A549 treated with Mapracorat at 1 μM for 4 hours (cell line): ENCODE results near the gene PPRC1. TPM values are rescaled to one million over a fixed set of nuclear protein-coding genes. Genes with fewer than 3 reads are reported as not detected.

Source experiments
- total RNA-seq: library from RNA; stranded (reverse); fragments of 200-300 nt; extraction: Qiagen RNA extraction; gene quantifications from 5 replicates; pipeline ENCODE4 v1.2.3, GENCODE V29; 2022

Gene PPRC1, protein sequence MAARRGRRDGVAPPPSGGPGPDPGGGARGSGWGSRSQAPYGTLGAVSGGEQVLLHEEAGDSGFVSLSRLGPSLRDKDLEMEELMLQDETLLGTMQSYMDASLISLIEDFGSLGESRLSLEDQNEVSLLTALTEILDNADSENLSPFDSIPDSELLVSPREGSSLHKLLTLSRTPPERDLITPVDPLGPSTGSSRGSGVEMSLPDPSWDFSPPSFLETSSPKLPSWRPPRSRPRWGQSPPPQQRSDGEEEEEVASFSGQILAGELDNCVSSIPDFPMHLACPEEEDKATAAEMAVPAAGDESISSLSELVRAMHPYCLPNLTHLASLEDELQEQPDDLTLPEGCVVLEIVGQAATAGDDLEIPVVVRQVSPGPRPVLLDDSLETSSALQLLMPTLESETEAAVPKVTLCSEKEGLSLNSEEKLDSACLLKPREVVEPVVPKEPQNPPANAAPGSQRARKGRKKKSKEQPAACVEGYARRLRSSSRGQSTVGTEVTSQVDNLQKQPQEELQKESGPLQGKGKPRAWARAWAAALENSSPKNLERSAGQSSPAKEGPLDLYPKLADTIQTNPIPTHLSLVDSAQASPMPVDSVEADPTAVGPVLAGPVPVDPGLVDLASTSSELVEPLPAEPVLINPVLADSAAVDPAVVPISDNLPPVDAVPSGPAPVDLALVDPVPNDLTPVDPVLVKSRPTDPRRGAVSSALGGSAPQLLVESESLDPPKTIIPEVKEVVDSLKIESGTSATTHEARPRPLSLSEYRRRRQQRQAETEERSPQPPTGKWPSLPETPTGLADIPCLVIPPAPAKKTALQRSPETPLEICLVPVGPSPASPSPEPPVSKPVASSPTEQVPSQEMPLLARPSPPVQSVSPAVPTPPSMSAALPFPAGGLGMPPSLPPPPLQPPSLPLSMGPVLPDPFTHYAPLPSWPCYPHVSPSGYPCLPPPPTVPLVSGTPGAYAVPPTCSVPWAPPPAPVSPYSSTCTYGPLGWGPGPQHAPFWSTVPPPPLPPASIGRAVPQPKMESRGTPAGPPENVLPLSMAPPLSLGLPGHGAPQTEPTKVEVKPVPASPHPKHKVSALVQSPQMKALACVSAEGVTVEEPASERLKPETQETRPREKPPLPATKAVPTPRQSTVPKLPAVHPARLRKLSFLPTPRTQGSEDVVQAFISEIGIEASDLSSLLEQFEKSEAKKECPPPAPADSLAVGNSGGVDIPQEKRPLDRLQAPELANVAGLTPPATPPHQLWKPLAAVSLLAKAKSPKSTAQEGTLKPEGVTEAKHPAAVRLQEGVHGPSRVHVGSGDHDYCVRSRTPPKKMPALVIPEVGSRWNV (N-terminal part only)
- total RNA-seq: 48.5 to 64.4 TPM (median 57.3 TPM) in 5 replicates

DNA sequence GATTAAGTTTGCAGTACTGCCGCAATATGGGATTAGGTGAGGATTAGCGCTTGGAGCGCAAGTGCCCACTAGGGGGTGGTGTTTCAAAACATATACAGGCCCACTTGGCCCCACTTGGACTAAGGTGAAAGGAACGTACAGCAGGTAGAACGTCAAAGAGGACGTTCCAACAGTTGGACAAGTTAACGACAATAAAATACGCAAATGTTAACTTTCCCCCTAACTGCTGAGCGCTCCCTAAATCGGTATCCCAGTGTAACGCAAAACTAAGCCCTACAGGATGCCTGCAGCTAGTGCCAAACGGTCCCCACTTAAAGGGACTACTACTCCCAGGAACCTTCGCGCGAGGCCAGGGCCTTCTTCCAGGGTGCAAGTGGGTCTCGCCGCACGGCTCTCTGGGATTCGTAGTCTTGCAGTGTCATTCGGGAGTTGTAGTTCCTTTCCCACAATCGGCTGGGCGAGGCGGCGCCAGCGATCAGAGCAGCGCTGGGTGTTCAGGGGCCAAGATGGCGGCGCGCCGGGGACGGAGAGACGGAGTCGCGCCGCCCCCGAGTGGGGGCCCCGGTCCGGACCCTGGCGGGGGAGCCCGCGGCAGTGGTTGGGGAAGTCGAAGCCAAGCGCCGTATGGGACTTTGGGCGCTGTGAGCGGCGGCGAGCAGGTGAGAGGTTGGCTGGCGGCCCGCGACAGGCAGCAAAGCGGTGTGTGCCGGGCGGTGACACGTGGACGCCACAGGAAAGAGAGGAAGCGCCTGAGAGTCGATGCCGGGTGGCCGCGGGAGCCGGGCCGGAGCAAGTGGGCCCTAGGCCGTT is at the start of gene PPRC1:
Gene PPRC1 (plus strand): TSS at position 478 of the 810 bp plus-strand sequence. CDS start 29 bp downstream, at position 507.

DNA sequence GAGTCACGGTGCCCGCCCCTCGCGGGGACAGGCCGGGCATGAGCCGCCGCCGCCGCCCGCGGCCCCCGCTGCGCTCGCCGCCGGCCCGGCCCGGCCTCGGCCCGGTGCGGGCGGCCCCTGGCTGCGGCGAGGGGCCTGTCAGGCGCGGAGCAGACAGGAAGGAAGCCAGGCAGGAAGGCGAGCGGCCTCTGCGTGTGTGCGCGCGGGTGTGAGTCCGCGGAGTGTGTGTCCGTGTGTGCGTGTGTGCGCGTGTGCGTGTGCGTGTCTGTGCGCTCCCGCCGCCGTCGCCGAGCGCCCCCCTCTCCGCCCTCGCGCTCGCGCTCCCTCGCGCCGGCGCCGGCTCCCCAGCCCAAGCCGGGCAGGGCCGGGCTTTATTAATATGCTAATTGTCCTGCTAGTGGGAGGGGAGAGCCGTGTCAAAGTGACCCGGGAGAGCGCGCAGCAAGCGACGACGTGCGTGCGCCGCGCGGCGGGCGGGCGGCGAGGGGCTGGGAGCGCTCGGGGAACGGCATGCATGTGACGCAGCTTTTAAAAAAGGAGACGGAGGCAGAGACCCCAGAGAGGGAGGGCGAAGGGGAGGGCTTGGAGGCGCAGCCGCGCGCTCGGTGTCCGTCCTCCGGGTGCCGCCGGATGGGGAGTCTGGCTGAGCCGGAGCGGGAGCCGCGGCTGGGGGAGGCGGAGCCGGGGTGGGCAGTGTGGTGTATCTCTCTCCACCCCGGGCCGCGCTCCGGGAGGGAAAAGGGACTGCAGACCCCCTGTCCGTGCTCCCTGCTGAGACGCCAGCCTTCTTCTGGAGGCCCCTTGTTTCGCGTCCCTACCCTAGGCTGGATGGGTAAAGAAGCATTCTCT is 12.5 kb upstream of the PPRC1 start, which contains the start of gene LDB1:
Gene LDB1 (minus strand): TSS at position 227 of the 849 bp plus-strand sequence. CDS start 258 bp downstream, outside the sequence.

DNA sequence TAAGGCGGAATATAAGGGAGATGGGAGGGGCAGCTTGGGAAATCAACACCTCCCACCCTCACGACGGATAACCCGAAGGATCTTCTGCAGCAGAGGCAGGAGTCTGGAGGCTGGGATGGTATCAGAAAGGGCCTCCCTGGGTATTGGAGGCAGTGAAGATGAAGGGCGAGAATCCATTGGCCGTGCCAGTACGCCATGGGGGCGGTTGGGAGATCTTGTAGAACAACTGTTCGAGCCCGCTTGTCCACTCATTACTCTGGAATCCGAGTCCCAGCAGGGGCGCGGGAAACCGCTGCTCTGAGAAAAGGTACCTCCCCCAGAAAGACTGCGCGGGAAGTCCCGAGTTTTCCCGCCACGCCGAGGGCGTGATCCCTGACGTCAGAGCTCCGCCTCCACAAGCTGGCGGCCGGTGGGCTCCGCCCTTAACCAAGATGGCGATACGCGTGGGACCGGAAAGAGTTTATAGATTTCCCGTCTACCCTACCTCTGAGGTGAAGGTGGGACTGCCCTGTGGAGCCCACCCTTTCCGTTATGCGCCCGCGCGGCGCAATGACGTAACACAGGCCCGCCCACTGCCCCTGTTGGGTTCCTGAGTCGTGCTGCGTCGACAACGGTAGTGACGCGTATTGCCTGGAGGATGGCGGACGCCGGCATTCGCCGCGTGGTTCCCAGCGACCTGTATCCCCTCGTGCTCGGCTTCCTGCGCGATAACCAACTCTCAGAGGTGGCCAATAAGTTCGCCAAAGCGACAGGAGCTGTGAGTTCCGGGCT is 19.1 kb downstream of the PPRC1 start, which contains the start of gene NOLC1:
Gene NOLC1 (plus strand): TSS at position 616 of the 771 bp plus-strand sequence. CDS start 22 bp downstream, at position 638.

Other genes with a start within 250 kb of the PPRC1 start
- gene ARMH3, start 76.9 kb upstream of the PPRC1 start, total RNA-seq: 10.3 to 11.6 TPM (median 11.4 TPM) in 5 replicates
- 27.3 to 38.1 TPM (median 35.3 TPM) in 5 replicates for gene HPS6, start 67.7 kb upstream of the PPRC1 start, total RNA-seq
- 27.8 to 39.9 TPM (median 33.9 TPM) in 5 replicates for gene LDB1, start 12.7 kb upstream of the PPRC1 start, total RNA-seq
- gene NOLC1, start 19.3 kb downstream of the PPRC1 start, total RNA-seq: 160 to 171 TPM (median 167 TPM) in 5 replicates
- gene ELOVL3, start 93.3 kb downstream of the PPRC1 start, total RNA-seq: 0.22 to 0.53 TPM (median 0.26 TPM) in 5 replicates
- gene PITX3, start 108.5 kb downstream of the PPRC1 start, total RNA-seq: 0.41 to 1.2 TPM (median 0.69 TPM) in 5 replicates
- 20.4 to 25.5 TPM (median 24.0 TPM) in 5 replicates for gene GBF1, start 112.5 kb downstream of the PPRC1 start, total RNA-seq